Measurements from ENCODE around the gene DPEP3.
A peak's percentile ranks its signal among the peaks of the same experiment; 100 is the strongest.

The DPEP3 gene

DNA sequence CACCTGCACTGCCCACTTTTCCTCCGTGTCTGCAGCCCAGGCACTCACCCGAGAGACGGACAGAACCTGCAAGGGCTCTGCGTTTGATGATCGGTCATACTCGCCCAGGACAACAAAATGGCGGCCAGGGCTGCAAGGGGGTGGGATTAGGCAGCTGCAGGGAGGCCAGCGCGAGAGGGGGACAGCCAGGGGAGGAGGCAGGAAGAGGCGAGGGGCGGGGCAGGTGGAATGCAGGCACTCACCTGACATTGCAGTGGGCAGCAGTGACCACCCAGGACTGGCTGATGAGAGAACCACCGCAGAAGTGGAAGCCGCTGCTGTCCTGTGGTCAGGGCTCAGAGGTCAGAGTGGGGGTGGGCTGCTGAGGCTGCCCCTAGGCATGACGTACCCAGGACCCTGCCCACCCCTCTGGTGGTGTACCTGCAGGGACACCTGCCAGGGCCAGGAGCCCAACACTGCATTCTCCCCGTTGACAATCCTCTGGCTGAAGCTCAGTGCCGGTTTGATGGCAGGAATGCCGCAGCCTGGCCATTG is 49.6 kb downstream of the DPEP3 start:
- DNase-seq (ENCODE audit: low spot score): no peak

DNA sequence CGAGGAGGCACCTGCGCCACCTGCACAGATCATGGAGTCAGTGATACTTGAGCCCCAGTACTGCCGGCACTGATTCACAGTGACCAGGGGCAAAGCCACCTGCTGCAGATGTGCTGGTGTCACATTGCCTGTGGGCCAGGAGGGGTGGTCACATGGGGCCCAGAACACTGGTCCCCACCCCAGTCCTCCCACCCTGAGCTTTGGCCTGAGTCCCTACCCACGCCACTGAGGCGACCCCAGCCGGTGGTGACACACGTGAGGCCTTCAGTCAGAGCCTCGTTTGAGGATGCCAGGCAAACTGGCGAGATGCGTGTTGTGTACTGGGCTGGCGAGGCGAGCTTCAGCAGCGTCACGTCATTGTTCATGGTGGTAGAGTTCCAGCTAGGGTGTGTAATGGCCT is 50.1 kb downstream of the DPEP3 start:
- DNase-seq (ENCODE audit: low spot score): no peak

DNA sequence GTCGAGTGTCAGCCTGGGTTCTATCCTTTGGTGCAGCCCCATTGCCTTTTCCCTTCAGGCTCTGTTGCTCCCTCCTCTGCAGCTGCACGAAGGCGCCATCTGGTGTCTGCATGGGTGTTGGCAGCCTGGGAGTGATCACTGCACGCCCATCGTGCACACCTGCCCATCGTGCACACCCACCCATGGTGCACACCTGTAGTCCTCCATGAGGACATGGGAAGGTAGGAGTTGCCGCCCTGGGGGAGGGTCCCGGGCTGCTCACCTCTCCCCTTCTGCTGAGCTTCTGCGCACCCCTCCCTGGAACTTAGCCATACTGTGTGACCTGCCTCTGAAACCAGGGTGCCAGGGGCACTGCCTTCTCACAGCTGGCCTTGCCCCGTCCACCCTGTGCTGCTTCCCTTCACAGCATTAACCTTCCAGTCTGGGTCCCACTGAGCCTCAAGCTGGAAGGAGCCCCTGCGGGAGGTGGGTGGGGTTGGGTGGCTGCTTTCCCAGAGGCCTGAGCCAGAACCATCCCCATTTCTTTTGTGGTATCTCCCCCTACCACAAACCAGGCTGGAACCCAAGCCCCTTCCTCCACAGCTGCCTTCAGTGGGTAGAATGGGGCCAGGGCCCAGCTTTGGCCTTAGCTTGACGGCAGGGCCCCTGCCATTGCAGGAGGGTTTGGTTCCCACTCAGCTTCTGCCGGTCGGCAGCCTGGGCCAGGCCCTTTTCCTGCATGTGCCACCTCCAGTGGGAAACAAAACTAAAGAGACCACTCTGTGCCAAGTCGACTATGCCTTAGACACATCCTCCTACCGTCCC is 51.5 kb downstream of the DPEP3 start:
- DNase-seq (ENCODE audit: low spot score): peak; percentile 74

DNA sequence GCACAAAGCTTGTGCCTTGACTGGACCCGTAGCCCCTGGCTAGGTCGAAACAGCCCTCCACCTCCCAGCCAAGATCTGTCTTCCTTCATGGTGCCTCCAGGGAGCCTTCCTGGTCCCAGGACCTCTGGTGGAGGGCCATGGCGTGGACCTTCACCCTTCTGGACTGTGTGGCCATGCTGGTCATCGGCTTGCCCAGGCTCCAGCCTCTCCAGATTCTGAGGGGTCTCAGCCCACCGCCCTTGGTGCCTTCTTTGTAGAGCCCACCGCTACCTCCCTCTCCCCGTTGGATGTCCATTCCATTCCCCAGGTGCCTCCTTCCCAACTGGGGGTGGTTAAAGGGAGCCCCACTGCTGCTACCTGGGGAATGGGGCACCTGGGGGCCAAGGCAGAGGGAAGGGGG is 52.2 kb downstream of the DPEP3 start:
- no peak for DNase-seq (ENCODE audit: low spot score)

DNA sequence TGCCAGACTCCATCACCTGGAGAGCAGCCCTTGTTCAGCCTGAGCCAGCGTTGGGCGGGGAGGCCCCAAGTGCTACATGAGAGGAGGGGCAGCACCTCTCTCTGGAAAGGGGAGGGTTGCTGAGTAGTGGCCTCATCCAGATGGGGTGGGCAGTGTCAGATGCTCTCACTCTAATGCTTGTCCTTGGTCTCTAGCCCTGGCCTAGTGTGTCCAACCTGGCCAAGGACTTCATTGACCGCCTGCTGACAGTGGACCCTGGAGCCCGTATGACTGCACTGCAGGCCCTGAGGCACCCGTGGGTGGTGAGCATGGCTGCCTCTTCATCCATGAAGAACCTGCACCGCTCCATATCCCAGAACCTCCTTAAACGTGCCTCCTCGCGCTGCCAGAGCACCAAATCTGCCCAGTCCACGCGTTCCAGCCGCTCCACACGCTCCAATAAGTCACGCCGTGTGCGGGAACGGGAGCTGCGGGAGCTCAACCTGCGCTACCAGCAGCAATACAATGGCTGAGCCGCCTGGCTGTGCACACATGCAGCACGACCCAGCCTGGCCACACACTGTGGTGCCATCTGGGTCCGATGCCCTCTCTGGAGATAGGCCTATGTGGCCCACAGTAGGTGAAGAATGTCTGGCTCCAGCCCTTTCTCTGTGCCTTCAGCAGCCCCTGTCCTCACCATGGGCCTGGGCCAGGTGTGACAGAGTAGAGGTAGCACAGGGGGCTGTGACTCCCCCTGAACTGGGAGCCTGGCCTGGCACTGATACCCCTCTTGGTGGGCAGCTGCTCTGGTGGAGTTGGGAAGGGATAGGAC is 53.0 kb downstream of the DPEP3 start:
- no peak for DNase-seq (ENCODE audit: low spot score)

DNA sequence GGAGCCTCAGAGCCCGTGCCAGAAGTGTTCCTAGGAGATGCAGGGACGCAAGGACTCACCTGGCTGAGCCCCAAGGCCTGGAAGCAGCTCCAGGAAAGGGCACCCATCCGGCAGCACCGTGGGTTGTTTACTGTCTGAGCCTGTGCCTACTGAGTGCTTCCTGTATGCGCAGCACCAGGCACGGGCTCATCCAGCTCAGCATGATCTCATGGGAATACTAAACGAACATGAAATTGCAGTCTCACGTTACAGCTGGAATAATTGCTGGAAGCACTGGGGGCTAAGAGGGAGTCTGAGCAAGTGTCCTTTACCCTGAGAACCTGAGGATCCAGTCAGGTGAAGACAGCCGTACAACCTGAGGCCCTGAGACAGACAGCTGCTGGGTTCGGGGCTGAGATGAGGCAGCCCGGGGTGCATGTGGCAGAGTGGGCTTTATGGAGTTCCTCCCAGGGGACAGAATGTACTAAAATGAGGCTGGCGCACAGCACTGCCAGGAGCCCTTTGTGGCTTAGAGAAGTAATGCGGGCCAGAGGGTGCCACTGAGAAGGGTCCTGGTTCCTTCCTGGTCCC is 54.0 kb downstream of the DPEP3 start:
- peak; percentile 65 for DNase-seq (ENCODE audit: low spot score)
